CD14-positive monocyte (primary cell): Measurements from ENCODE around the gene SRRD. TPM values are rescaled to one million over a fixed set of nuclear protein-coding genes. Genes with fewer than 3 reads are reported as not detected.

Source experiments
- DNase-seq, 3 donors: peaks; one replicate each; pipeline ENCODE4 v3.0.0-alpha.2; 2011 to 2022
- H2AFZ ChIP-seq: 2 replicates; pipeline ENCODE4 v1.6.0; 2012; ENCODE audit warnings: mild to moderate bottlenecking, low read depth, low read length, inconsistent platforms; ENCODE audit not compliant: insufficient read depth, poor library complexity, severe bottlenecking
- H3K27ac ChIP-seq, 2 donors: 1 replicate in 1 of 2; 2 replicates in 1 of 2; pipeline ENCODE4 v1.5.1; 2012 to 2013; ENCODE audit warnings: low read length in 2 of 2, control low read depth in 1 of 2, inconsistent platforms in 1 of 2, low read depth in 1 of 2, mild to moderate bottlenecking in 1 of 2
- H3K27me3 ChIP-seq, 2 donors: one replicate each; pipeline versions ENCODE4 v1.6.0 to v1.6.1; 2011 to 2013; ENCODE audit warnings: low read length in 2 of 2; ENCODE audit not compliant: control insufficient read depth in 2 of 2, insufficient read depth in 2 of 2
- H3K36me3 ChIP-seq, 2 donors: replicated peaks in 1 of 2; 1 replicate in 1 of 2; 2 replicates in 1 of 2; pipeline versions ENCODE4 v1.5.1 to v1.6.1; 2012 to 2013; ENCODE audit warnings: low read length in 2 of 2, control low read depth in 1 of 2, inconsistent platforms in 1 of 2, mild to moderate bottlenecking in 1 of 2; ENCODE audit not compliant: insufficient read depth in 2 of 2, control insufficient read depth in 1 of 2
- H3K4me1 ChIP-seq, 2 donors: 1 replicate in 1 of 2; 2 replicates in 1 of 2; pipeline versions ENCODE4 v1.5.1 to v1.6.1; 2012 to 2013; ENCODE audit warnings: low read length in 2 of 2, control low read depth in 1 of 2, inconsistent platforms in 1 of 2, mild to moderate bottlenecking in 1 of 2, moderate library complexity in 1 of 2; ENCODE audit not compliant: insufficient read depth in 2 of 2, control insufficient read depth in 1 of 2
- H3K4me2 ChIP-seq: replicated peaks from 2 replicates; pipeline ENCODE3; 2012; ENCODE audit warnings: low read length, moderate library complexity, mild to moderate bottlenecking; ENCODE audit not compliant: poor library complexity, severe bottlenecking; ENCODE audit errors: extremely low read depth
- H3K4me3 ChIP-seq, 3 experiments: fragments of 200-600 bp in 1 of 3; sonication (generic) in 1 of 3; replicated peaks in 1 of 3; 1 replicate in 2 of 3; 2 replicates in 1 of 3; pipeline ENCODE4 v1.5.1; 2011 to 2013; ENCODE audit warnings: low read length in 3 of 3, mild to moderate bottlenecking in 3 of 3, control low read depth in 2 of 3, low read depth in 2 of 3, inconsistent platforms in 1 of 3, moderate library complexity in 1 of 3
- H3K79me2 ChIP-seq: 2 replicates; pipeline ENCODE4 v1.6.0; 2012; ENCODE audit warnings: mild to moderate bottlenecking, control low read depth, inconsistent platforms, low read length, moderate library complexity; ENCODE audit not compliant: insufficient read depth
- H3K9ac ChIP-seq: 2 replicates; pipeline ENCODE4 v1.6.0; 2017; ENCODE audit warnings: low read length, mild to moderate bottlenecking; ENCODE audit not compliant: insufficient read depth, poor library complexity, severe bottlenecking
- H3K9me3 ChIP-seq, 2 donors: replicated peaks in 1 of 2; 1 replicate in 1 of 2; 2 replicates in 1 of 2; pipeline versions ENCODE4 v1.5.1 to v1.6.1; 2012 to 2013; ENCODE audit warnings: low read length in 2 of 2, control low read depth in 1 of 2; ENCODE audit not compliant: control insufficient read depth in 1 of 2, insufficient read depth in 1 of 2
- H4K20me1 ChIP-seq: 2 replicates; pipeline ENCODE4 v1.6.0; 2012; ENCODE audit warnings: mild to moderate bottlenecking, low read length, control low read depth, moderate library complexity; ENCODE audit not compliant: insufficient read depth
- H3K27ac Mint-ChIP-seq, 7 donors: one replicate each; pipeline ENCODE4 v1.8.0; 2020; ENCODE audit warnings: mild to moderate bottlenecking in 7 of 7, mixed read lengths in 7 of 7, moderate library complexity in 6 of 7, inconsistent platforms in 2 of 7
- H3K27me3 Mint-ChIP-seq, 3 donors: one replicate each; pipeline ENCODE4 v1.8.0; 2021 to 2022; ENCODE audit warnings: low read depth in 3 of 3, mild to moderate bottlenecking in 3 of 3, mixed read lengths in 3 of 3, moderate library complexity in 3 of 3, inconsistent platforms in 1 of 3
- H3K36me3 Mint-ChIP-seq, 2 donors: one replicate each; pipeline ENCODE4 v1.8.0; 2020; ENCODE audit warnings: mixed read lengths in 2 of 2, inconsistent platforms in 1 of 2, mild to moderate bottlenecking in 1 of 2
- H3K4me1 Mint-ChIP-seq: one replicate; pipeline ENCODE4 v1.8.0; 2020; ENCODE audit warnings: mild to moderate bottlenecking, mixed read lengths
- H3K4me3 Mint-ChIP-seq, 2 donors: one replicate each; pipeline ENCODE4 v1.8.0; 2020; ENCODE audit warnings: mild to moderate bottlenecking in 2 of 2, mixed read lengths in 2 of 2, moderate library complexity in 1 of 2
- H3K9me3 Mint-ChIP-seq, 7 donors: one replicate each; pipeline ENCODE4 v1.8.0; 2020 to 2022; ENCODE audit warnings: mixed read lengths in 7 of 7, mild to moderate bottlenecking in 6 of 7, moderate library complexity in 6 of 7, inconsistent platforms in 2 of 7
- CTCF ChIP-seq: fragments of 200-600 bp; IDR thresholded peaks from one replicate; pipeline ENCODE4 v1.8.0; 2022; ENCODE audit warnings: antibody characterized with exemption, mild to moderate bottlenecking
- WGBS: methylation state at CpG from one replicate; pipeline ENCODE4 v1.1.5; 2013; ENCODE audit warnings: missing lambda C conversion rate; ENCODE audit not compliant: insufficient coverage; 5-methylcytosine and 5-hydroxymethylcytosine counted together
- intact Hi-C, 2 donors: fragments of 100-400 bp; cut with micrococcal nuclease; formaldehyde crosslinking; loops; one replicate each; pipeline versions ENCODE4 v1.15.0 to v1.15.1; 2023
- polyA plus RNA-seq, 3 donors: library from polyadenylated mRNA; depleted of rRNA in 1 of 3; unstranded in 2 of 3; stranded (reverse) in 1 of 3; fragments of 300-500 nt in 2 of 3; fragments of >200 nt in 1 of 3; fragmentation: Illumina TruSeq in 2 of 3; gene quantifications; 1 replicate in 2 of 3; 2 replicates in 1 of 3; pipeline ENCODE4 v1.2.3, GENCODE V29; 2012 to 2021

Gene SRRD
- polyA plus RNA-seq, 3 donors = 3.7 to 15.0 (median 10.0) TPM

- Mint-ChIP-seq H3K27ac (peak overlapping the region; percentile 43 to 85 (median 72)), H3K4me3 (peak overlapping the region; percentile 58 to 89), H3K36me3 (peaks cover 19 to 24% of the 10 kb centered on the region in 2 donors), H3K27me3 (no peaks in the 10 kb centered on the region), H3K4me1 (peaks cover 81% of the 10 kb centered on the region), H3K9me3 (no peaks in the 10 kb centered on the region)
- intact Hi-C loops = loop anchor here in 1 of 2 donors (5.0 kb wide), 2 partner anchors 48 to 112 kb away; partner anchors contain the start of gene TPST2
- no peak for TF ChIP-seq CTCF
- Histone ChIP-seq H3K4me3 (peak overlapping the region; percentile 30 to 68 (median 40)), H3K36me3 (no peaks in the 10 kb centered on the region), H3K27me3 (no peaks in the 10 kb centered on the region), H3K4me2 (peak overlapping the region; percentile 73), H3K9ac (peak overlapping the region; percentile 34), H3K27ac (peak overlapping the region; percentile 22 to 68), H3K4me1 (peaks cover 80 to 90% of the 10 kb centered on the region in 2 donors), H4K20me1 (no peaks in the 10 kb centered on the region), H2AFZ (peak overlapping the region; percentile 67), H3K79me2 (peaks cover 56% of the 10 kb centered on the region), H3K9me3 (no peaks in the 10 kb centered on the region)
- 26% methylated on average over 7 of the region's 12 CpGs for WGBS
- DNase-seq = peak; percentile 25 to 52 (median 39)
Observed at GRCh38 chr22:26479792-26480610, 3.7 kb upstream of the SRRD start.

GRCh38 chr22:26480611-26480932, 3.1 kb upstream of the SRRD start:
- peaks cover 18 to 23% of the 10 kb centered on the region in 2 donors for H3K36me3 Mint-ChIP-seq
- peak overlapping the region in 5 of 7 donors; percentile 13 to 56 (median 45) for H3K27ac Mint-ChIP-seq
- Histone ChIP-seq H3K79me2 (peaks cover 60% of the 10 kb centered on the region), H3K4me1 (peaks cover 77 to 86% of the 10 kb centered on the region in 2 donors), H3K4me3 (no peak overlapping the region), H3K4me2 (no peak overlapping the region), H3K27ac (peak overlapping the region in 1 of 2 donors; percentile 68), H3K9ac (no peak overlapping the region), H4K20me1 (no peaks in the 10 kb centered on the region), H3K9me3 (no peaks in the 10 kb centered on the region), H2AFZ (no peak overlapping the region), H3K36me3 (no peaks in the 10 kb centered on the region), H3K27me3 (no peaks in the 10 kb centered on the region)
- H3K4me3 Mint-ChIP-seq = no peak overlapping the region
- intact Hi-C loops = loop anchor here in 1 of 2 donors (5.0 kb wide), 2 partner anchors 48 to 112 kb away; partner anchors contain the start of gene TPST2
- no CpG with 5 or more reads among the region's 2 CpGs for WGBS
- H3K4me1 Mint-ChIP-seq = peaks cover 79% of the 10 kb centered on the region
- no peak for TF ChIP-seq CTCF
- no peak for DNase-seq
- no peaks in the 10 kb centered on the region for H3K9me3 Mint-ChIP-seq
- no peaks in the 10 kb centered on the region for H3K27me3 Mint-ChIP-seq
